GM10266 (cell line): ENCODE measurements around the gene TMEM117.
A peak's percentile ranks its signal among the peaks of the same experiment; 100 is the strongest.

Experiments used
- DNase-seq: peaks from one replicate; pipeline ENCODE4 v3.0.0; 2012; ENCODE audit errors: extremely low spot score
- CTCF ChIP-seq: IDR thresholded peaks from 2 replicates; pipeline ENCODE4 v1.5.1; 2012; ENCODE audit warnings: mild to moderate bottlenecking, low read depth; ENCODE audit not compliant: control insufficient read depth, insufficient read depth; ENCODE audit errors: missing control alignments

Gene TMEM117

GRCh38 chr12:43824207-43824775 is 11.6 kb upstream of the TMEM117 start:
- no peak for TF ChIP-seq CTCF

GRCh38 chr12:43826681-43827080 is 9.2 kb upstream of the TMEM117 start:
- no peak for DNase-seq
- no peak for TF ChIP-seq CTCF

More at GRCh38 chr12:43824207-43824775, 11.6 kb upstream of the TMEM117 start:
- no peak for DNase-seq

- DNase-seq, result no peak
- TF ChIP-seq CTCF, result no peak
Measured at GRCh38 chr12:43827093-43827492, 8.8 kb upstream of the TMEM117 start.

- no peak for DNase-seq
- TF ChIP-seq CTCF, result no peak
Measured at GRCh38 chr12:43832463-43833168, 3.3 kb upstream of the TMEM117 start.

- DNase-seq, result peak; percentile 23
Measured at GRCh38 chr12:43835264-43835655, 621 bp upstream of the TMEM117 start.

GRCh38 chr12:43836475-43836989 is 651 bp downstream of the TMEM117 start:
- no peak for DNase-seq
- TF ChIP-seq CTCF, result no peak

More at GRCh38 chr12:43835264-43835655, 621 bp upstream of the TMEM117 start:
- TF ChIP-seq CTCF, result no peak

- DNase-seq, result no peak
- TF ChIP-seq CTCF, result no peak
Measured at GRCh38 chr12:43840338-43840737, 4.5 kb downstream of the TMEM117 start.
